Tibial nerve (tissue), 4 donors: ENCODE data around the gene F10. TPM values are rescaled to one million over a fixed set of nuclear protein-coding genes. Genes with fewer than 3 reads are reported as not detected.

Source experiments
- DNase-seq, 2 donors: peaks; one replicate each; pipeline ENCODE4 v3.0.0-alpha.2; 2019; ENCODE audit warnings: low spot score in 2 of 2
- H3K27ac ChIP-seq, 4 donors: fragments of 200-600 bp; sonication (generic) in 3 of 4; one replicate each; pipeline ENCODE4 v1.5.1; 2017 to 2019; ENCODE audit warnings: mild to moderate bottlenecking in 1 of 4
- H3K27me3 ChIP-seq, 2 donors: fragments of 200-600 bp; sonication (generic) in 1 of 2; one replicate each; pipeline versions ENCODE4 v1.5.1 to v1.6.0; 2017 to 2019
- H3K36me3 ChIP-seq, 3 donors: fragments of 200-600 bp; sonication (generic); one replicate each; pipeline ENCODE4 v1.5.1; 2018 to 2019
- H3K4me1 ChIP-seq, 4 donors: fragments of 200-600 bp; sonication (generic) in 3 of 4; one replicate each; pipeline ENCODE4 v1.5.1; 2017 to 2019
- H3K4me3 ChIP-seq, 4 donors: fragments of 200-600 bp; sonication (generic) in 3 of 4; one replicate each; pipeline ENCODE4 v1.5.1; 2017 to 2019; ENCODE audit warnings: mild to moderate bottlenecking in 1 of 4, moderate library complexity in 1 of 4
- H3K9me3 ChIP-seq, 4 donors: fragments of 200-600 bp; sonication (generic) in 3 of 4; one replicate each; pipeline ENCODE4 v1.5.1; 2017 to 2019
- EP300 ChIP-seq, 2 donors: sonication (generic); formaldehyde crosslinking; IDR thresholded peaks; one replicate each; pipeline ENCODE4 v1.6.1; 2017; ENCODE audit warnings: antibody characterized with exemption in 2 of 2, mild to moderate bottlenecking in 1 of 2
- POLR2A ChIP-seq, 2 donors: fragments of 450-650 bp; IDR thresholded peaks; one replicate each; pipeline ENCODE4 v1.6.1; 2017; ENCODE audit warnings: antibody characterized with exemption in 2 of 2, mild to moderate bottlenecking in 2 of 2, moderate library complexity in 2 of 2
- WGBS, 2 donors: methylation state at CpG; one replicate each; pipeline ENCODE4 v1.1.5; 2018; 5-methylcytosine and 5-hydroxymethylcytosine counted together
- total RNA-seq, 4 donors: library from RNA; depleted of rRNA; stranded (reverse); fragments of >200 nt; gene quantifications; one replicate each; pipeline ENCODE4 v1.1.0, GENCODE V29; 2016
- TF ChIP-seq, protein P1 (sequence below), 5 experiments: fragments of 200-600 bp in 3 of 5; fragments of 450-650 bp in 2 of 5; sonication (generic) in 3 of 5; IDR thresholded peaks; one replicate each; pipeline ENCODE4 v1.5.1; 2016 to 2019; ENCODE audit warnings: antibody characterized with exemption in 5 of 5, mild to moderate bottlenecking in 3 of 5, moderate library complexity in 2 of 5

Gene F10
- total RNA-seq, 4 donors from 2014 or later, result 12.0 to 44.3 (median 17.3) TPM

DNA sequence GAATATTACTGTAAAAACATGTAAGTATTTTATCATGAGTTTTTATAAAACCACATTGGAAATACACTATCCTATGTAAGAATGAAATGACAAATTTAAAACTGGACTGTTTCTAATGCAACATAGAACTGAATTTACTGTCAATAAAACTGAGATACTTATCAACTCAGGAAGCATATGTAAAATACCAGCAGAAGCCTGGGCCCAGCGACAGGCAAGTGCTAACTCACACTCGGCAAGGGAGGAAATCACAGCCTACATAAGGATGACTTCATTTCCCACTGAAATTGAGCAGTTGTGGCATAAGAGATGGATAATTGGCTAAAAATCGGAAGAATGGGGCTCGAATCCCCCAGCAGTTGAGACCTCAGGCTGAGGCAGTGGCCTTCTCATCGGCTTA lies 47.9 kb downstream of the F10 start:
- no peaks in the 10 kb centered on the region for H3K27me3 ChIP-seq
- no peaks in the 10 kb centered on the region for H3K4me1 ChIP-seq
- peaks cover 0 to 77% (median 8%) of the 10 kb centered on the region in 3 donors for H3K36me3 ChIP-seq
- H3K4me3 ChIP-seq, result no peak overlapping the region
- WGBS, 2 donors, result 72 to 75% methylated on average over 5 of the region's 5 CpGs
- no peak for DNase-seq
- H3K27ac ChIP-seq, result no peak overlapping the region
- H3K9me3 ChIP-seq, result peaks cover 0 to 5% (median 0%) of the 10 kb centered on the region in 4 donors
- TF ChIP-seq POLR2A (IDR thresholded peaks at IDR 0.05) (no peak), EP300 (IDR thresholded peaks at IDR 0.05) (no peak)
- TF ChIP-seq, protein P1, sequence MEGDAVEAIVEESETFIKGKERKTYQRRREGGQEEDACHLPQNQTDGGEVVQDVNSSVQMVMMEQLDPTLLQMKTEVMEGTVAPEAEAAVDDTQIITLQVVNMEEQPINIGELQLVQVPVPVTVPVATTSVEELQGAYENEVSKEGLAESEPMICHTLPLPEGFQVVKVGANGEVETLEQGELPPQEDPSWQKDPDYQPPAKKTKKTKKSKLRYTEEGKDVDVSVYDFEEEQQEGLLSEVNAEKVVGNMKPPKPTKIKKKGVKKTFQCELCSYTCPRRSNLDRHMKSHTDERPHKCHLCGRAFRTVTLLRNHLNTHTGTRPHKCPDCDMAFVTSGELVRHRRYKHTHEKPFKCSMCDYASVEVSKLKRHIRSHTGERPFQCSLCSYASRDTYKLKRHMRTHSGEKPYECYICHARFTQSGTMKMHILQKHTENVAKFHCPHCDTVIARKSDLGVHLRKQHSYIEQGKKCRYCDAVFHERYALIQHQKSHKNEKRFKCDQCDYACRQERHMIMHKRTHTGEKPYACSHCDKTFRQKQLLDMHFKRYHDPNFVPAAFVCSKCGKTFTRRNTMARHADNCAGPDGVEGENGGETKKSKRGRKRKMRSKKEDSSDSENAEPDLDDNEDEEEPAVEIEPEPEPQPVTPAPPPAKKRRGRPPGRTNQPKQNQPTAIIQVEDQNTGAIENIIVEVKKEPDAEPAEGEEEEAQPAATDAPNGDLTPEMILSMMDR (IDR thresholded peaks at IDR 0.05), result no peak

DNA sequence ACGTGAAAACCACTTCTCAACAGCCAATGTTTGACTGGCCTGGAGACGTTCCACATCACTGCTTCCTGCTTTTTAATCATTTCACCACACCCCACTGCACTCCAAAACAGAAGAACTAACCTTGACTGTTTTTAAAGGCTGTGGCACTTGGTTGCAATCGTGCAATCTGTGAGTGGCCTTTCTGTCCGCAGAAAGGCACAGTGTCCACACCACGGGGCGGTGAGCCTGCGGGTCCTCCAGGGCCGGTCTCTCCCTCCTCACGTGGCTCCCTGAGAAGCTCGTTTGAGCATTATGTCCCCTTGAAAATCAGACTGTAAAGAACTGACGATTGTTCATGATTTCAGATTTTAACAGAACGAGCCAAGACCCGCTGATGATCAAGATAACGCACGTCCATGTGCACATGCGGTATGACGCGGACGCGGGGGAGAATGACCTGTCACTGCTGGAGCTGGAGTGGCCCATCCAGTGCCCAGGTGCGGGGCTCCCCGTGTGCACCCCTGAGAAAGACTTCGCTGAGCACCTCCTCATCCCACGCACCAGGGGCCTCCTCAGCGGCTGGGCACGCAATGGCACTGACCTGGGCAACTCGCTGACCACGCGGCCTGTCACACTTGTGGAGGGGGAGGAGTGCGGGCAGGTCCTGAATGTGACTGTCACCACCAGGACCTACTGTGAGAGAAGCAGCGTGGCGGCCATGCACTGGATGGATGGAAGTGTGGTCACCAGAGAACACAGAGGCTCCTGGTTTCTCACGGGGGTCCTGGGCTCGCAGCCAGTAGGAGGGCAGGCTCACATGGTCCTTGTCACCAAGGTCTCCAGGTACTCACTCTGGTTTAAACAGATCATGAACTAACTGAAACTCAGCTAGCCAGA lies 48.9 kb downstream of the F10 start:
- Histone ChIP-seq H3K27me3 (no peaks in the 10 kb centered on the region), H3K4me3 (no peak overlapping the region), H3K27ac (no peak overlapping the region), H3K36me3 (peaks cover 4 to 87% (median 11%) of the 10 kb centered on the region in 3 donors), H3K9me3 (peaks cover 0 to 5% (median 0%) of the 10 kb centered on the region in 4 donors), H3K4me1 (no peaks in the 10 kb centered on the region)
- DNase-seq, result no peak
- WGBS, 2 donors, result 91 to 94% methylated on average over 32 to 34 of the region's 34 CpGs
- TF ChIP-seq, protein P1 (IDR thresholded peaks at IDR 0.05), result no peak
- TF ChIP-seq POLR2A (IDR thresholded peaks at IDR 0.05), result no peak
- no peak for TF ChIP-seq EP300 (IDR thresholded peaks at IDR 0.05)

DNA sequence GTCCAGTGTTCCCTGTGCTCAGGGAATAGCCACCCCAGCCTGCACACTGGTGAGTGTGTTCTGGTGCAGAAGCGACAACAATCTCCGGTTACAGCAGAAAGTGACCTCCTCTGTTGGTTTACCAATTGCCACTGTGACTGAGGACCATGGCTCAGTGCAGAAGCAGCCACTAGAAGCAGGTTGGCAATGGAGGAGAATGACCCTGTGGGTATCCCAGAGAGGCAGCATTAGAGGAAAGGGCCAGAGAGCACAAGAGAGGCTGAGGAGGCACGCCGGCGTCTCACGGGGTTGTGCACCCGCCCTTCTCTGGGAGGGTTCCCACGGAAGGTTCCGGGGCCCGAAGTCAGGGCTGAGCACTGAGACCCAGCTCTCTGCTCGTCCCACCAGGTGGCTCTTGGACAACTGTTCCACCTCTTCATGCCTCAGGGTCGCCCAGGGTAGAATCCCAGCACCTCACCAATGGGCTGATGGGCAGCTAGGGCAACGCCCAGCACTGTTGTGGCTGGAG lies 49.9 kb downstream of the F10 start:
- Histone ChIP-seq H3K4me3 (no peak overlapping the region), H3K27me3 (no peaks in the 10 kb centered on the region), H3K27ac (no peak overlapping the region), H3K9me3 (peaks cover 0 to 5% (median 0%) of the 10 kb centered on the region in 4 donors), H3K36me3 (peaks cover 9 to 93% (median 11%) of the 10 kb centered on the region in 3 donors), H3K4me1 (no peaks in the 10 kb centered on the region)
- WGBS, 2 donors, result 92 to 93% methylated on average over 11 to 13 of the region's 13 CpGs
- no peak for DNase-seq
- TF ChIP-seq EP300 (IDR thresholded peaks at IDR 0.05), result no peak
- no peak for TF ChIP-seq POLR2A (IDR thresholded peaks at IDR 0.05)
- TF ChIP-seq, protein P1 (IDR thresholded peaks at IDR 0.05), result no peak

DNA sequence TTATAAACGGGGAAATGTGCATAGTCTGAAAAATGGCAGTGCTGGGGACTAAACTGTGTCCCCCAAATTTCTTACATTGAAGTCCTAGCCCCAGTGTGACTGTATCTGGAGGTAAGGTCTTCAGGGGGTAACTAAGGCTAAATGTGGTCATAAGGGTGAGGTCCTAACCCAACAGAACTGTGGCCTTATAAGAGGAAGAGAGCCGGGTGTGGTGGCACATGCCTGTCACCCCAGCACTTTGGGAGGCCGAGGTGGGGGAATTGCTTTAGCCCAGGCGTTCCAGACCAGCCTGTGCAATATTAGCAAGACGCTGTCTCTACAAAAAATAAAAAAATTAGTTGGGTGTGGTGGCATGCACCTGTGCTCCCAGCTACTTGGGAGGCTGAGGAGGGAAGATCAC lies 53.7 kb downstream of the F10 start:
- H3K4me3 ChIP-seq, result no peak overlapping the region
- WGBS, 2 donors, result 67 to 77% methylated on average over 5 of the region's 5 CpGs
- H3K36me3 ChIP-seq, result peaks cover 16 to 100% (median 27%) of the 10 kb centered on the region in 3 donors
- no peaks in the 10 kb centered on the region for H3K4me1 ChIP-seq
- H3K9me3 ChIP-seq, result no peaks in the 10 kb centered on the region
- DNase-seq, result no peak
- H3K27ac ChIP-seq, result no peak overlapping the region
- TF ChIP-seq EP300 (IDR thresholded peaks at IDR 0.05) (no peak), POLR2A (IDR thresholded peaks at IDR 0.05) (no peak)
- TF ChIP-seq, protein P1 (IDR thresholded peaks at IDR 0.05), result no peak
- H3K27me3 ChIP-seq, result no peaks in the 10 kb centered on the region

GRCh38 chr13:113176822-113177221 lies 54.2 kb downstream of the F10 start:
- H3K27me3 ChIP-seq, result no peaks in the 10 kb centered on the region
- no peak overlapping the region for H3K27ac ChIP-seq
- no peaks in the 10 kb centered on the region for H3K4me1 ChIP-seq
- no peak for DNase-seq
- H3K4me3 ChIP-seq, result no peak overlapping the region
- no peak for TF ChIP-seq EP300 (IDR thresholded peaks at IDR 0.05)
- no peak for TF ChIP-seq POLR2A (IDR thresholded peaks at IDR 0.05)
- TF ChIP-seq, protein P1 (IDR thresholded peaks at IDR 0.05), result no peak
- H3K36me3 ChIP-seq, result peaks cover 16 to 98% (median 22%) of the 10 kb centered on the region in 3 donors
- WGBS, 2 donors, result 96% methylated on average over 14 of the region's 14 CpGs
- no peaks in the 10 kb centered on the region for H3K9me3 ChIP-seq
